NCI-H82 (cell line): ENCODE measurements around the gene COL28A1.
"Not testable (repeated sequence)": the region's sequence is repeated elsewhere in the genome, so short reads cannot be mapped to it uniquely, and the experiment has no call there.

Experiments used
- DNase-seq: peaks from one replicate; lab custom pipeline; 2025; lab: John Stamatoyannopoulos, UW

Gene COL28A1

GRCh38 chr7:7416031-7416858 lies 119.4 kb downstream of the COL28A1 start:
- DNase-seq = no peak

- no peak for DNase-seq
Observed at GRCh38 chr7:7414791-7415603, 120.7 kb downstream of the COL28A1 start.

GRCh38 chr7:7408001-7408770 lies 127.5 kb downstream of the COL28A1 start:
- no peak for DNase-seq

GRCh38 chr7:7405461-7405860 lies 130.2 kb downstream of the COL28A1 start:
- DNase-seq = no peak

- no peak for DNase-seq
Observed at GRCh38 chr7:7399707-7400106, 136.0 kb downstream of the COL28A1 start.

- no peak for DNase-seq
Observed at GRCh38 chr7:7395785-7396184, 139.9 kb downstream of the COL28A1 start.

- DNase-seq = not testable (repeated sequence)
Observed at GRCh38 chr7:7388164-7388563, 147.5 kb downstream of the COL28A1 start.

GRCh38 chr7:7385421-7385820 lies 150.3 kb downstream of the COL28A1 start:
- DNase-seq = no peak

GRCh38 chr7:7384228-7384627 lies 151.4 kb downstream of the COL28A1 start:
- no peak for DNase-seq

- DNase-seq = no peak
Observed at GRCh38 chr7:7375538-7375937, 160.1 kb downstream of the COL28A1 start.

- no peak for DNase-seq
Observed at GRCh38 chr7:7370076-7370475, 165.6 kb downstream of the COL28A1 start.

GRCh38 chr7:7369134-7369533 lies 166.5 kb downstream of the COL28A1 start:
- no peak for DNase-seq

GRCh38 chr7:7354674-7355073 lies 181.0 kb downstream of the COL28A1 start:
- DNase-seq = no peak

GRCh38 chr7:7352845-7353244 lies 182.8 kb downstream of the COL28A1 start:
- no peak for DNase-seq

- DNase-seq = no peak
Observed at GRCh38 chr7:7351832-7352231, 183.8 kb downstream of the COL28A1 start.

GRCh38 chr7:7351156-7351555 lies 184.5 kb downstream of the COL28A1 start:
- DNase-seq = no peak

- DNase-seq = no peak
Observed at GRCh38 chr7:7349156-7349555, 186.5 kb downstream of the COL28A1 start.

GRCh38 chr7:7347045-7347444 lies 188.6 kb downstream of the COL28A1 start:
- no peak for DNase-seq

- DNase-seq = no peak
Observed at GRCh38 chr7:7344583-7344982, 191.1 kb downstream of the COL28A1 start.

GRCh38 chr7:7335909-7336308 lies 199.8 kb downstream of the COL28A1 start:
- no peak for DNase-seq

- no peak for DNase-seq
Observed at GRCh38 chr7:7335215-7335614, 200.5 kb downstream of the COL28A1 start.

GRCh38 chr7:7333610-7334009 lies 202.1 kb downstream of the COL28A1 start:
- no peak for DNase-seq
